ENCODE results near the gene PTPRE. TPM values are rescaled to one million over a fixed set of nuclear protein-coding genes. Genes with fewer than 3 reads are reported as not detected.
"Not testable (repeated sequence)": the region's sequence is repeated elsewhere in the genome, so short reads cannot be mapped to it uniquely, and the experiment has no call there.

The PTPRE gene
- total RNA-seq, 2 experiments from 2014 or later = 26.8 to 37.3 TPM

DNA sequence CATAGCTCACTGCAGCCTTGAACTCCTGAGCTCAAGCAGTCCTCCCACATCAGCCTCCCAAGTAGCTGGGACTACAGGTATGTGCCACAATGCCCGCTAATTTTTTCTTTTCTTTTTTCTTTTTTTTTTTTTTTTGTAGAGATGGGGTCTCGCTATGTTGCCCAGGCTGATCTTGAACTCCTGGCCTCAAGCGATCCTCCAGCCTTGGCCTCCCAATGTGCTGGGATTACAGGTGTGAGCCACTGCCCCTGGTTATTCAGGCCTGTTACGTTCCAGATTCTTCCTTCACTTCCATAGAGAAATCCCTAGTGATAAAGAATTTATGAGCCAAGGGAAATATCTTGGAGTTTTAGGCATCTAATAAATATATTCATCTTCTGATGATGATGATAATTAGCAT is 187.7 kb downstream of the PTPRE start:
- H3K4me3 Mint-ChIP-seq; DNase-seq; H3K27me3 Mint-ChIP-seq; H3K9me3 Mint-ChIP-seq; ATAC-seq (ENCODE audit: low read depth): not testable (repeated sequence)
- Mint-ChIP-seq H3K4me1 (peaks cover 44% of the 10 kb centered on the region), H3K27ac (peak overlapping the region; percentile 91), H3K36me3 (peaks cover 38% of the 10 kb centered on the region)
- POLR2A ChIA-PET = interaction anchor here (1.0 to 2.4 kb wide), 4 partner anchors 8 to 32 kb away, joined by 3 to 14 read pairs (median 4); partner anchors contain the start of gene MKI67

DNA sequence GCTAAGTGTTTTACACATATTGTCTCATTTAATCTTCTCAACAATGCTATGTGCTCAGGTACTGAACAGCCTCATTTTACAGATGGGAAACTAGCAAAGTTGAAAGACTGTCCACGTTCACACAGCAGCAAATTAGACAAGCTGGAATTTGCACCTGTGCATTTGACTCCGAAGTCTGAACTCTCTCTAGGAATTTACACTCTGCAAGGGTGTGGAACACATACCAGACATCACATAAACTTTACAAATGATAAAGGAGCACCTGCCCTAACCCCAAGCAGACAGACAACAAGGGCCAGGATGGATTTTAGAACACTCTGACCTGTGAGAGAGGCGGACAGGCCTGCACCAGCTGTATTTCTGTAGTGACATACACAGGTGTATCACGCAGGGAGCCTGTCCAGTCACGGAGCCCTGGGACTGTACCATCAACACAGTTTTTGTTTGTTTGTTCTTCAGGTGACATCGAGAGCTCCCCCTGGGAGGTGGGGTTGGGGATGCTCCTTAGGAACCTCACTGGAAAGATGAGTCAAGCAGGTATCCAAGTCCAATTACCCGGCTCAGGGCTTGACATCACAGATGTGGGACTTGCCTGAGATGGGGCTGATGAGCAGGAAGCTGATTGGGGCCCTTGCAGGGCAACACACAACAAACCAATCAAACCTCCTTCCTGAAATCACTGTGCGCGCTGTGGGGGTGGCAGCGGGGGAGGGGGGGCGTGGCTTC is 188.3 kb downstream of the PTPRE start:
- Mint-ChIP-seq H3K4me1 (peaks cover 46% of the 10 kb centered on the region), H3K4me3 (peak overlapping the region; percentile 75), H3K27me3 (peaks cover 2% of the 10 kb centered on the region), H3K36me3 (peaks cover 44% of the 10 kb centered on the region), H3K27ac (peak overlapping the region; percentile 91), H3K9me3 (no peaks in the 10 kb centered on the region)
- peak; percentile 80 for ATAC-seq (ENCODE audit: low read depth)
- DNase-seq = peak; percentile 49
- POLR2A ChIA-PET = interaction anchor here (0.7 to 2.4 kb wide), 13 partner anchors 8 to 85 kb away, joined by 3 to 14 read pairs (median 3); partner anchors contain the start of gene MKI67

- ATAC-seq (ENCODE audit: low read depth) (peak; percentile 68), DNase-seq (peak; percentile 77)
- Mint-ChIP-seq H3K4me3 (peak overlapping the region; percentile 75), H3K27ac (peak overlapping the region; percentile 91), H3K4me1 (peaks cover 48% of the 10 kb centered on the region), H3K9me3 (no peaks in the 10 kb centered on the region), H3K27me3 (peaks cover 2% of the 10 kb centered on the region), H3K36me3 (peaks cover 47% of the 10 kb centered on the region)
- POLR2A ChIA-PET = interaction anchor here (0.7 to 2.4 kb wide), 12 partner anchors 9 to 85 kb away, joined by 3 to 14 read pairs (median 3); partner anchors contain the start of gene MKI67
These were observed 189.0 kb downstream of the PTPRE start for GRCh38 chr10:128095753-128096469.

GRCh38 chr10:128096486-128097199 is 189.7 kb downstream of the PTPRE start:
- H3K4me3 Mint-ChIP-seq = peak overlapping the region; percentile 75

GRCh38 chr10:128097783-128098182 is 190.9 kb downstream of the PTPRE start:
- DNase-seq (no peak), ATAC-seq (ENCODE audit: low read depth) (no peak)
- peaks cover 57% of the 10 kb centered on the region for H3K36me3 Mint-ChIP-seq
- H3K27ac Mint-ChIP-seq = peak overlapping the region; percentile 64
- H3K27me3 Mint-ChIP-seq = no peaks in the 10 kb centered on the region
- H3K4me1 Mint-ChIP-seq = peaks cover 57% of the 10 kb centered on the region
- H3K9me3 Mint-ChIP-seq = no peaks in the 10 kb centered on the region
- POLR2A ChIA-PET = no interaction called here
- no peak overlapping the region for H3K4me3 Mint-ChIP-seq

More at GRCh38 chr10:128096486-128097199, 189.7 kb downstream of the PTPRE start:
- peaks cover 52% of the 10 kb centered on the region for H3K36me3 Mint-ChIP-seq
- H3K9me3 Mint-ChIP-seq = no peaks in the 10 kb centered on the region
- H3K27ac Mint-ChIP-seq = peak overlapping the region; percentile 91
- H3K4me1 Mint-ChIP-seq = peaks cover 51% of the 10 kb centered on the region
- DNase-seq (no peak), ATAC-seq (ENCODE audit: low read depth) (no peak)
- POLR2A ChIA-PET = interaction anchor here (1.0 to 2.4 kb wide), 6 partner anchors 10 to 48 kb away, joined by 3 to 14 read pairs (median 4); partner anchors contain the start of gene MKI67
- H3K27me3 Mint-ChIP-seq = peaks cover 1% of the 10 kb centered on the region

DNA sequence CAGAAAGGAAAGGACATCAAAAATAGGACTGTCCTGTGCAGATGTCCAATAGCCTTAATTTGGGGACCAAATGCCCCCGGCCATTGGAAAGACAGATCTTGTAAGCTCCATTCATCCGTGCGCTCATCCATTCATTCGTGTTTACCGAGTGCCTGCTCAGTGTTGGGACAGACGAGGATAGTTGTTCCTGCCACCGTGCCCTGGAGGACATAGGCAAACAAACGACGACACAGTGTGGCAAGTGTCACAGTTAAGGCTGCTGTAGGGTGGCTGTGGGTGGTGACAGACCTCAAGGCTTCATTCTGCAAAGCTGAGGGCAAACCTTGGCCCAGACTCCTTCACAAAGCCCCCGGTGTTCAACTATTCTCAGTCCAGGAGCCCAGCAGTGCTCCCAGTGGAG is 191.7 kb downstream of the PTPRE start:
- Mint-ChIP-seq H3K27me3 (no peaks in the 10 kb centered on the region), H3K36me3 (peaks cover 63% of the 10 kb centered on the region), H3K9me3 (no peaks in the 10 kb centered on the region), H3K27ac (peak overlapping the region; percentile 20), H3K4me3 (no peak overlapping the region), H3K4me1 (peaks cover 62% of the 10 kb centered on the region)
- ATAC-seq (ENCODE audit: low read depth) (no peak), DNase-seq (no peak)
- POLR2A ChIA-PET = no interaction called here

DNA sequence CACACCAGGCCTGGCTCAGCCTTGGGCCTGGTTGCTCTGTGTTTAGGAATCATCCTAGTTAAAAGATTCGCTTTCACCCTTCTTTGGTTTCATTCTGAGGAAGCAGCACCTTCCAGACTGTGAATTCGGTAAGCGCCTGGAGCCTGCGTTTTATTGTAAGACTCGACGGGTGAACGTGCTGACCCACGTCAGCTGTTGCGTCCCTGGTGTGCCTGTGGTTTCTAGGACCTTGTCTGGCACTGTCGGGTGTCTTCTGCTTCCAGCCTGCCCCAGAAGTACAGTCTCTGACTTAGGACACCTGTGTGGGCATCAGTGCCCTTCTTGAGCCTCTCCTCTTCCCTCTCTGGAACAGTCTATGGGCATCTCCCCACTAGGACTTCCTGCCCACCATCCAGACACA is 193.0 kb downstream of the PTPRE start:
- ATAC-seq (ENCODE audit: low read depth) (no peak), DNase-seq (no peak)
- Mint-ChIP-seq H3K27me3 (no peaks in the 10 kb centered on the region), H3K9me3 (no peaks in the 10 kb centered on the region), H3K36me3 (peaks cover 64% of the 10 kb centered on the region), H3K4me1 (peaks cover 69% of the 10 kb centered on the region), H3K27ac (no peak overlapping the region), H3K4me3 (no peak overlapping the region)
- POLR2A ChIA-PET = interaction anchor here (2.0 kb wide), 1 partner anchor 26 kb away, joined by 6 read pairs; the partner anchor contains the start of gene MKI67

DNA sequence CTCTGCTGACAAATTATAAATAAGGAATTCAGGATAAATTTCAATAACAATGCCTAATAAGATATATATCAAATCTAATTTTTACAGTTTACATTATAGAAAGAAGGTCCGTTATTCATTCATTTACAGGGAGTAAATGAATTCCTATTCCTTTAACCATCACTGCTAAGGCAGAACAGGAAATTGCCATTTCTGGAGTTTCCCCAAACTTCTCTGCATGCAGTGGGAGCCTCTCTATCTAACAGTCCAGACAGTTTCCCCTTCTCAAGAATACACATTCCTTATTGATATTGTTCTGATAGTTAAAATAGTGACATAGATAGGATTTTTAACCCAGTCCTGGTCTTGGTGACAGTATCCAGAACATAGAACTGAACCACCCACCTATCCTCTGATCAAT is 195.0 kb downstream of the PTPRE start:
- ATAC-seq (ENCODE audit: low read depth) (no peak), DNase-seq (no peak)
- H3K4me3 Mint-ChIP-seq = no peak overlapping the region
- H3K4me1 Mint-ChIP-seq = peaks cover 53% of the 10 kb centered on the region
- no peaks in the 10 kb centered on the region for H3K27me3 Mint-ChIP-seq
- peaks cover 54% of the 10 kb centered on the region for H3K36me3 Mint-ChIP-seq
- POLR2A ChIA-PET = interaction anchor here (1.8 kb wide), 1 partner anchor 24 kb away, joined by 6 read pairs; the partner anchor contains the start of gene MKI67
- H3K9me3 Mint-ChIP-seq = no peaks in the 10 kb centered on the region
- H3K27ac Mint-ChIP-seq = peak overlapping the region; percentile 9

- Mint-ChIP-seq H3K27ac (peak overlapping the region; percentile 73), H3K27me3 (no peaks in the 10 kb centered on the region), H3K36me3 (peaks cover 47% of the 10 kb centered on the region), H3K4me1 (peaks cover 45% of the 10 kb centered on the region), H3K9me3 (no peaks in the 10 kb centered on the region), H3K4me3 (no peak overlapping the region)
- POLR2A ChIA-PET = interaction anchor here (0.7 to 1.8 kb wide), 7 partner anchors 11 to 55 kb away, joined by 3 to 6 read pairs (median 5); partner anchors contain the start of gene MKI67
- no peak for DNase-seq
- no peak for ATAC-seq (ENCODE audit: low read depth)
These were observed 195.8 kb downstream of the PTPRE start for GRCh38 chr10:128102480-128103228.

- ATAC-seq (ENCODE audit: low read depth) (peak; percentile 56), DNase-seq (no peak)
- Mint-ChIP-seq H3K9me3 (no peaks in the 10 kb centered on the region), H3K4me1 (peaks cover 39% of the 10 kb centered on the region), H3K27me3 (no peaks in the 10 kb centered on the region), H3K4me3 (no peak overlapping the region), H3K36me3 (peaks cover 40% of the 10 kb centered on the region), H3K27ac (peak overlapping the region; percentile 73)
- POLR2A ChIA-PET = interaction anchor here (0.5 to 1.8 kb wide), 8 partner anchors 11 to 56 kb away, joined by 3 to 6 read pairs (median 5); partner anchors contain the start of gene MKI67
These were observed 196.4 kb downstream of the PTPRE start for GRCh38 chr10:128103229-128103714.

DNA sequence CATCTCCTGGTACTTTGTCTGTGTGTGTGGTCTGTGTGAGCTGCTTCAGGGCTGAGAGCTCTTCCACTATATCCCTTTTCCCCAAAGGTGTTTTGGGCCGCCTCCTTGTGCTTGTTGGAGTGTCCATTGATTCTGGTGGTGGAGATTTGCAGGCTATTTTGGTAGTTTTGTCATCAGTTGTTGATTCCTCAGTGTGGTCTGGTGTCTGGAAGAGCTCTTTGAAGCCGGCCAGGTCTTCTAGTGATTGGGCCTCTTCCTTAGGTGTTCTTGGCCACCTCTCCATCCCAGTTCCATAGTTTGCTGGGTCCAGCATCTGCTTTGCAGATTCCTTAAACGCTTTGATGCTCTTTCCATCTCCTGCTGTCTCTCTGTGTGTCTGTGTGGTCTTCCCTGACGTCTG is 198.5 kb downstream of the PTPRE start:
- peaks cover 28% of the 10 kb centered on the region for H3K36me3 Mint-ChIP-seq
- POLR2A ChIA-PET = interaction anchor here (1.2 to 3.3 kb wide), 2 partner anchors 11 to 20 kb away, joined by 4 to 11 read pairs; partner anchors contain the start of gene MKI67

DNA sequence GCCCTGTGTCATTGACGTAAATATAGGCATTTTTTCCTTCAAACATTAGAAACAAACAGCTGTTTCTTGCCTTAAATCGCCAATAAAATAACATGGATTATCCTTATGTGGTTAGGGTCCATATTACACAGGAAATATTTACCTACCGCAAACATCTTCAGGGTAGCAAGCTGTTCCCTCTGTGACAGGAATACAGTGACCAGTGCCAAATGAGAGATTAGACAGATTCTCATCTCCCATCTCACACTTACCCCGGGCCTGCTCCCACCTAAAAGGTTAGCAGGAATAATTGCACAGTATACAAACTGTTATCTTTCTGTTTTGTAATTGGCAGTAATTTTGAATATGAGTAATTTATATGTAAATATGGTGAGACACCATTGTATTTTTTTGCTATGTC is 202.8 kb downstream of the PTPRE start:
- no peak for ATAC-seq (ENCODE audit: low read depth)
- H3K27me3 Mint-ChIP-seq = no peaks in the 10 kb centered on the region
- no peak overlapping the region for H3K27ac Mint-ChIP-seq
- no peaks in the 10 kb centered on the region for H3K9me3 Mint-ChIP-seq
- POLR2A ChIA-PET = interaction anchor here (0.5 to 1.6 kb wide), 2 partner anchors 16 to 126 kb away, joined by 3 to 5 read pairs; partner anchors contain the start of gene MKI67
- H3K4me3 Mint-ChIP-seq = no peak overlapping the region
- H3K36me3 Mint-ChIP-seq = peaks cover 41% of the 10 kb centered on the region
- DNase-seq = no peak
- peaks cover 13% of the 10 kb centered on the region for H3K4me1 Mint-ChIP-seq

More for the DNA sequence above, 198.5 kb downstream of the PTPRE start:
- H3K27ac Mint-ChIP-seq = no peak overlapping the region
- H3K27me3 Mint-ChIP-seq = no peaks in the 10 kb centered on the region
- H3K4me1 Mint-ChIP-seq = peaks cover 30% of the 10 kb centered on the region
- ATAC-seq (ENCODE audit: low read depth) = no peak
- no peak for DNase-seq
- no peaks in the 10 kb centered on the region for H3K9me3 Mint-ChIP-seq
- H3K4me3 Mint-ChIP-seq = no peak overlapping the region
